MG63 (cell line): ENCODE data around the gene DCAF17. TPM values are rescaled to one million over a fixed set of nuclear protein-coding genes. Genes with fewer than 3 reads are reported as not detected.
"Not testable (repeated sequence)": the region's sequence is repeated elsewhere in the genome, so short reads cannot be mapped to it uniquely, and the experiment has no call there.

Experiments
- DNase-seq: peaks from one replicate; pipeline ENCODE4 v3.0.0-alpha.2; 2020
- H3K27me3 ChIP-seq: fragments of 250-450 bp; sonication (Bioruptor Pico); 2 replicates; pipeline ENCODE4 v1.5.1; 2020; ENCODE audit warnings: mild to moderate bottlenecking, moderate library complexity
- H3K36me3 ChIP-seq: fragments of 250-450 bp; sonication (Bioruptor Pico); 2 replicates; pipeline ENCODE4 v1.5.1; 2020; ENCODE audit warnings: mild to moderate bottlenecking, moderate library complexity
- H3K4me3 ChIP-seq: fragments of 250-450 bp; sonication (Bioruptor Pico); 2 replicates; pipeline ENCODE4 v1.5.1; 2020; ENCODE audit warnings: mild to moderate bottlenecking, moderate library complexity
- H3K9me3 ChIP-seq: fragments of 250-450 bp; sonication (Bioruptor Pico); 2 replicates; pipeline ENCODE4 v1.5.1; 2020; ENCODE audit warnings: mild to moderate bottlenecking, moderate library complexity
- total RNA-seq: library from RNA; depleted of rRNA; stranded (reverse); fragments of >200 nt; shearing (Covaris generic); gene quantifications from 2 replicates; pipeline ENCODE4 v1.2.3, GENCODE V29; 2014; ENCODE audit warnings: low replicate concordance

The DCAF17 gene
- total RNA-seq, 1 experiment from 2014 or later = 13.8 TPM

DNA sequence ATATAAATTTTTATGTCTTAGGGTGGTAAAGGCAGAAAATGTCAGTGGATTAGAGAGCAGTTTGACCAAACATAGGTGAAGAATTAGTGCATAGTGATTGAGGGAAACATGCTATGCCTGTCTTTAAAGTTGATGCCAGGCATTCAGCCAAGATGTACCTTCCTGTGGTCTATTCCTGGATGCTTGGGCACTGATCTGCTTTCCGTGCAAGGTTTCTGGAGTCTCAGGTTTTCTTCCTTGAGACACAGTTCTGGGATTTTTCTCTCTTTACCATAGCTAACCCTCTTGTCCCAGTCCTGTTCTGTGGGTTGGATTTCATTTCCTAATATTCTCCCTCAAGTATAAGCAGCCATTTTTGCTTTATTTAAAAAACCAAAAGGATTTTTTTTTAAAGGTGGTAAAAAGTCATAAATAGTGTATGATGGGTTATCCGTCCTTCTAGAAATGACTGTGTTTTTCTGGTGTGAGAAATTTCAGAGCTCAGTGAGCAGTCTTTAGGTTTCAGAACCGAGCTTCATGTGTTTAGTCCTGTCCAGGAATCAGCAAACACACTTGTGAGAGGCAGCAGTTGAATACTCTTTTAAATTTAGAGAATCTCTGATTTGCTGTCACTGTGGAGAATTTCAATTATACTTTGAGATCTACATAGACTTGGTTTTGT is 45.3 kb downstream of the DCAF17 start:
- no peak for DNase-seq
- Histone ChIP-seq H3K36me3 (peaks cover 26% of the 10 kb centered on the region), H3K27me3 (no peaks in the 10 kb centered on the region), H3K4me3 (no peak overlapping the region), H3K9me3 (no peaks in the 10 kb centered on the region)

DNA sequence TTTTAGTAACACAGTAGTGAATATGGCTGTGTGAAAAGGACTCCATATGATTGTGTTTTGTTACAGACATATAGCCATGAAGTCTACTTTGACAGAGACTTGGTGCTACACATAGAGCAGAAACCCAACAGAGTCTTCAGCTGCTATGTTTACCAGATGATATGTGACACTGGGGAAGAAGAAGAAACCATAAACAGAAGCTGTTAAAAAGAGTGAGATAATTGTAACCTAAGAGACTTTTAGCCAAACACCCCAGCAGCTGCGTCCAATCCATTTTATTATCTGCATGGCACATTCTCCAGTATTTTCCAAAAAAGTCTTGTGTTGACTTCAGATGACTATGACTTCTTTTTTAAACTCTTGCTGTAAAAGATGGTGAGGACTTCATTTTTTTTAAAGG is 46.9 kb downstream of the DCAF17 start:
- Histone ChIP-seq H3K27me3 (no peaks in the 10 kb centered on the region), H3K36me3 (peaks cover 17% of the 10 kb centered on the region; the same call in 1 of the 2 replicates), H3K9me3 (no peaks in the 10 kb centered on the region), H3K4me3 (no peak overlapping the region)
- no peak for DNase-seq

- Histone ChIP-seq H3K27me3 (no peaks in the 10 kb centered on the region), H3K4me3 (no peak overlapping the region), H3K9me3 (no peaks in the 10 kb centered on the region), H3K36me3 (peaks cover 14% of the 10 kb centered on the region; the same call in 1 of the 2 replicates)
- DNase-seq = no peak
Observed at GRCh38 chr2:171482308-171482707, 48.3 kb downstream of the DCAF17 start.

GRCh38 chr2:171482877-171483276 is 48.9 kb downstream of the DCAF17 start:
- Histone ChIP-seq H3K4me3 (no peak overlapping the region), H3K9me3 (no peaks in the 10 kb centered on the region), H3K27me3 (no peaks in the 10 kb centered on the region), H3K36me3 (peaks cover 14% of the 10 kb centered on the region; the same call in 1 of the 2 replicates)
- DNase-seq = no peak

- no peaks in the 10 kb centered on the region for H3K27me3 ChIP-seq
- H3K9me3 ChIP-seq = no peaks in the 10 kb centered on the region
- DNase-seq = no peak
- H3K36me3 ChIP-seq = peaks cover 14% of the 10 kb centered on the region; the same call in 1 of the 2 replicates
- no peak overlapping the region for H3K4me3 ChIP-seq
Observed at GRCh38 chr2:171483793-171484192, 49.8 kb downstream of the DCAF17 start.

DNA sequence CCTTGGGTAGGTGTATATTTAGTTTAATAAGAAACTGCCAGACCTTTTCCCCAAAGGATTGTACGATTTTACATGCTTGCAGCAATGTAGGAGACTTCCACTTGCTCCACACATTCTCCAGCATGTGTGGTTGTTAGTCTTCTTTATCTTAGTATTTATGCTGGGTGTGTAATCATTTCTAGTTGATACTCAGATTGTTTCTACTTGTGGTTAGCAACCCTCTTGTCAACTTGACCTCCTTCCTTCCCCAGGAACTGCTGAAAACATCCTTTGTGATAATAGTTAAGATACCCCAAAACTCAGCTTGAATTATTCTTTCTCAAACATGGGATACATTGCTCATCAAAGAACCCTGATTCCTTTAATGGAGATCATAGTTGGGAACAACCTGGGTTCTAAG is 51.1 kb downstream of the DCAF17 start:
- Histone ChIP-seq H3K4me3 (no peak overlapping the region), H3K9me3 (no peaks in the 10 kb centered on the region), H3K27me3 (no peaks in the 10 kb centered on the region), H3K36me3 (peaks cover 11% of the 10 kb centered on the region; the same call in 1 of the 2 replicates)
- DNase-seq = no peak

- H3K9me3 ChIP-seq = no peaks in the 10 kb centered on the region
- H3K4me3 ChIP-seq = no peak overlapping the region
- no peak for DNase-seq
- H3K27me3 ChIP-seq = no peaks in the 10 kb centered on the region
- no peaks in the 10 kb centered on the region; the same call in 1 of the 2 replicates for H3K36me3 ChIP-seq
Observed at GRCh38 chr2:171487201-171487600, 53.2 kb downstream of the DCAF17 start.

DNA sequence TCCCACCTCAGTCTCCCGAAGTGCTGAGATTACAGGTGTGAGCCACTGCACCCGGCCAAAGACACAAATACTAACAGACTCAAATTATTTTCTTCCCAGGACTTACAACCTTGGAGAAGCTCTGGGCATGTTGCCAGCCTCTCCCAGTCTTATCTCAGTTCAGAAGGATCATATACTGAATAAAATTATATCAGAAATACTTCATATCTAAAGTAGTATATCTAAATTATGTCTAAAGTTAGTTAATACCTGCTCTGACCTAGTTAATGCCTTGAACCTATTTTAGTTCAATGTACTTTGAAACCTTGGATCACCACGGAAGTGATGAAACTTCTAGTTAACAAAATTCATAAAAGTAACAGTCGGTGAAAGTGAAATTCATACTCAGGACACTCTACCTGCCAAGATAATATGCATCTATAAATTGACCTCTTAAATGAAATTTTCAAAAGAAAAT is 53.8 kb downstream of the DCAF17 start:
- no peaks in the 10 kb centered on the region for H3K9me3 ChIP-seq
- DNase-seq = no peak
- H3K4me3 ChIP-seq = no peak overlapping the region
- no peaks in the 10 kb centered on the region; the same call in 1 of the 2 replicates for H3K36me3 ChIP-seq
- no peaks in the 10 kb centered on the region for H3K27me3 ChIP-seq

DNA sequence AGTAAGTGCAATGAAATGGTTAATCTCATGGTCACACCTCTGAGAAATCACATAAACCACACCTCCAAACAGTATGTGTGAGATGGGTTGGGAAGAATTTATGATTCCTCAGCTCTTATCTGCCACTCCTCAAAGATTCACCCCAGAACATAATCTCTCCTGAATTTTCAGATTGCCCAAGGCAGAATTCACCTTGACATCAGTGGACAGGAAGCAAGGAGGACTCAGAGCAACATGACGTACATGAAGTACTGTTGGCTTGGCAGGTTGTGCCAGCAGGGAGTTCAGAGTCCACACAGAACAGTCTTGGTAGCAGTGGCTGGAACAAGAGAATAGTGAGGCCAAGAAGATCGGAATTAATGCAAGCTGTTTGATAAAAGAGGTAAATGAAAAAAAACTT is 56.6 kb downstream of the DCAF17 start:
- Histone ChIP-seq H3K27me3 (no peaks in the 10 kb centered on the region), H3K9me3 (no peaks in the 10 kb centered on the region), H3K4me3 (no peak overlapping the region), H3K36me3 (no peaks in the 10 kb centered on the region; the same call in 1 of the 2 replicates)
- no peak for DNase-seq

- H3K4me3 ChIP-seq = no peak overlapping the region
- no peak for DNase-seq
- H3K9me3 ChIP-seq = no peaks in the 10 kb centered on the region
- H3K27me3 ChIP-seq = no peaks in the 10 kb centered on the region
- no peaks in the 10 kb centered on the region; the same call in 1 of the 2 replicates for H3K36me3 ChIP-seq
Observed at GRCh38 chr2:171491292-171491691, 57.3 kb downstream of the DCAF17 start.

- no peak overlapping the region for H3K4me3 ChIP-seq
- no peak for DNase-seq
- H3K36me3 ChIP-seq = no peaks in the 10 kb centered on the region
- no peaks in the 10 kb centered on the region for H3K9me3 ChIP-seq
- no peaks in the 10 kb centered on the region for H3K27me3 ChIP-seq
Observed at GRCh38 chr2:171492664-171493063, 58.6 kb downstream of the DCAF17 start.

DNA sequence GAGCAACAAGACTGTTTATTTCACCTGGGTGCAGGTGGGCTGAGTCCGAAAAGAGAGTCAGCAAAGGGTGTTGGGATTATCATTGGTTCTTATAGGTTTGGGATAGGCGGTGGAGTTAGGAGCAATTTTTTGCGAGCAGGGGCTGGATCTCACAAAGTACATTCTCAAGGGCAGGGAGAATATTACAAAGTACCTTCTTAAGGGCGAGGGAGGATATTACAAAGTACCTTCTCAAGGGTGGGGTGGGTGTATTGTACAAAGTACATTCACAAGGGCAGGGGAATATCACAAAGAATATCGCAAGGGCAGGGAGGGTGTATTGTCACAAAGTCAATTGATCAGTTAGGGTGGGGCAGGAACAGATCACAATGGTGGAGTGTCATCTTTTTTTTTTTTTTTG is 63.6 kb downstream of the DCAF17 start:
- not testable (repeated sequence) for H3K36me3 ChIP-seq, H3K4me3 ChIP-seq, H3K27me3 ChIP-seq, DNase-seq, H3K9me3 ChIP-seq

GRCh38 chr2:171505374-171505773 is 71.3 kb downstream of the DCAF17 start:
- Histone ChIP-seq H3K36me3 (no peaks in the 10 kb centered on the region), H3K4me3 (no peak overlapping the region), H3K9me3 (no peaks in the 10 kb centered on the region), H3K27me3 (0 out of 2 replicates have a peak, but pooled peaks cover 3% of the 10 kb centered on the region)
- DNase-seq = no peak

GRCh38 chr2:171509945-171510731 is 76.1 kb downstream of the DCAF17 start:
- no peak for DNase-seq
- Histone ChIP-seq H3K9me3 (0 out of 2 replicates have a peak, but pooled peaks cover 4% of the 10 kb centered on the region), H3K4me3 (no peak overlapping the region), H3K36me3 (no peaks in the 10 kb centered on the region), H3K27me3 (0 out of 2 replicates have a peak, but pooled peaks cover 3% of the 10 kb centered on the region)

DNA sequence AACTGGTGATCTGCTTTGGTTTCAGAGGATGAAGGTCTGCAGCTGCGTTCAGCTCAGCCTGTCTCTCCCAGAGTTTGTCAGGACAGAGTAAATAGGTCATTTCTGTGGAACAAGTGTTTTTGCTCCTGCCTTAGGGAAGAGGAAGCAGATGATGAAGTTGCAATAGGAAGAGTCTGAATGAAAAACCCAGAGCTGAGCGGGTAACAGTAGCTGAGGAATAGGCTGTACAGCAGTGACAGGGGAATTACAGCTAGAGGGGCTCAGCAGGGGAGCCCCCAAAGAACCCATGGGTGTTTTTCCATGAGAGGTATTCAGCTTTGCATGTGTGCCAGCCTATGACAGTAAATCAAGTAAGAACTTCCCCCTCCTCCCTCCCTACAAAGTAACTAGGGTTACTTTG is 78.0 kb downstream of the DCAF17 start:
- 0 out of 2 replicates have a peak, but pooled peaks cover 3% of the 10 kb centered on the region for H3K27me3 ChIP-seq
- H3K4me3 ChIP-seq = no peak overlapping the region
- DNase-seq = no peak
- H3K36me3 ChIP-seq = no peaks in the 10 kb centered on the region
- 0 out of 2 replicates have a peak, but pooled peaks cover 4% of the 10 kb centered on the region for H3K9me3 ChIP-seq

GRCh38 chr2:171512683-171513195 is 78.7 kb downstream of the DCAF17 start:
- Histone ChIP-seq H3K36me3 (no peaks in the 10 kb centered on the region), H3K4me3 (no peak overlapping the region), H3K9me3 (0 out of 2 replicates have a peak, but pooled peaks cover 4% of the 10 kb centered on the region), H3K27me3 (0 out of 2 replicates have a peak, but pooled peaks cover 3% of the 10 kb centered on the region)
- DNase-seq = no peak

- H3K36me3 ChIP-seq = no peaks in the 10 kb centered on the region
- H3K27me3 ChIP-seq = no peaks in the 10 kb centered on the region
- no peak overlapping the region for H3K4me3 ChIP-seq
- 0 out of 2 replicates have a peak, but pooled peaks cover 4% of the 10 kb centered on the region for H3K9me3 ChIP-seq
- DNase-seq = no peak
Observed at GRCh38 chr2:171513719-171514160, 79.7 kb downstream of the DCAF17 start.
